Panc1 (cell line): Measurements from ENCODE around the gene GPHN. TPM values are rescaled to one million over a fixed set of nuclear protein-coding genes. Genes with fewer than 3 reads are reported as not detected.

Source experiments
- ATAC-seq: fragments of 200-7000 bp; cut with Tn5 transposase; 2 replicates; pipeline ENCODE4 v1.9.1; 2020; ENCODE audit warnings: mild to moderate bottlenecking, moderate library complexity
- BruUV-seq: library from RNA; stranded (reverse); fragments of 400-500 nt; replicated peaks from 2 replicates; lab custom pipeline; 2021; lab: Mats Ljungman, UMichigan
- CTCF ChIA-PET: fragments of 300-600 bp; sonication (Branson Sonifier 250); formaldehyde crosslinking; loops from one replicate; lab custom pipeline; 2022; ENCODE audit warnings: antibody characterized with exemption; lab: Charles Lee
- POLR2A ChIA-PET: fragments of 300-600 bp; sonication (Branson Sonifier 250); formaldehyde crosslinking; loops from one replicate; lab custom pipeline; 2022; ENCODE audit warnings: antibody characterized with exemption; lab: Charles Lee
- DNase-seq: peaks from one replicate; pipeline ENCODE4 v3.0.0-alpha.2; 2010; ENCODE audit warnings: low read depth, low spot score
- H3K27ac ChIP-seq: 2 replicates; pipeline ENCODE4 v1.5.1; 2011; ENCODE audit warnings: mild to moderate bottlenecking, low read length, inconsistent platforms
- H3K27me3 ChIP-seq: fragments of 200-500 bp; sonication (Bioruptor generic); 2 replicates; pipeline ENCODE4 v1.6.0; 2014; ENCODE audit warnings: low read length, inconsistent platforms; ENCODE audit not compliant: control insufficient read depth, insufficient read depth
- H3K36me3 ChIP-seq: fragments of 200-500 bp; sonication (Bioruptor generic); 2 replicates; pipeline ENCODE4 v1.5.1; 2014; ENCODE audit warnings: inconsistent platforms, mild to moderate bottlenecking, low read length, moderate library complexity; ENCODE audit not compliant: control insufficient read depth, insufficient read depth
- H3K4me1 ChIP-seq: 2 replicates; pipeline ENCODE4 v1.5.1; 2011; ENCODE audit warnings: inconsistent platforms, mild to moderate bottlenecking, low read length, moderate library complexity; ENCODE audit not compliant: control insufficient read depth, insufficient read depth
- H3K4me3 ChIP-seq, 2 experiments: 2 replicates each; pipeline ENCODE4 v1.5.1; 2011 to 2012; ENCODE audit warnings: low read depth in 2 of 2, low read length in 2 of 2, mild to moderate bottlenecking in 2 of 2, inconsistent platforms in 1 of 2, moderate library complexity in 1 of 2
- H3K9me3 ChIP-seq: fragments of 200-500 bp; sonication (Bioruptor generic); 2 replicates; pipeline ENCODE4 v1.5.1; 2014; ENCODE audit warnings: low read depth, mild to moderate bottlenecking, inconsistent platforms, low read length, moderate library complexity; ENCODE audit not compliant: control insufficient read depth, insufficient read depth
- POLR2AphosphoS5 ChIP-seq: IDR thresholded peaks from 2 replicates; pipeline ENCODE4 v1.6.1; 2012; ENCODE audit warnings: mild to moderate bottlenecking, low read depth, low read length, moderate library complexity
- REST ChIP-seq, 2 experiments: IDR thresholded peaks; 2 replicates each; pipeline ENCODE4 v1.6.1; 2011 to 2012; ENCODE audit warnings: low read depth in 2 of 2, control low read depth in 1 of 2, low read length in 1 of 2, mild to moderate bottlenecking in 1 of 2, moderate library complexity in 1 of 2; ENCODE audit not compliant: insufficient read depth in 1 of 2
- SIN3A ChIP-seq: IDR thresholded peaks from 2 replicates; pipeline ENCODE4 v1.6.1; 2012; ENCODE audit warnings: low read depth, mild to moderate bottlenecking, low read length, moderate library complexity, borderline replicate concordance; ENCODE audit not compliant: insufficient read depth
- TCF7L2 ChIP-seq: IDR thresholded peaks from 2 replicates; pipeline ENCODE4 v1.6.1; 2011; ENCODE audit warnings: mild to moderate bottlenecking, low read depth, low read length, inconsistent platforms
- in situ Hi-C: cut with HindIII; loops from 2 replicates; pipeline ENCODE4 v1.10.0; 2016; ENCODE audit warnings: low sequenced_read_pairs, low pct_unique_long_range_greater_than_20kb
- intact Hi-C: fragments of 100-400 bp; cut with micrococcal nuclease; formaldehyde crosslinking; loops from one replicate; pipeline ENCODE4 v1.10.0; 2022; ENCODE audit not compliant: unreplicated experiment
- total RNA-seq: library from RNA; stranded (reverse); gene quantifications from one replicate; pipeline ENCODE4 v1.2.1, GENCODE V29; 2021; ENCODE audit not compliant: unreplicated experiment
- TF ChIP-seq, protein P1 (sequence below): fragments of 450-650 bp; IDR thresholded peaks from 2 replicates; pipeline ENCODE4 v1.5.1; 2017; ENCODE audit warnings: mild to moderate bottlenecking

Gene GPHN
- total RNA-seq, 1 experiment from 2014 or later: 26.6 TPM

GRCh38 chr14:66884149-66884548 is 376.2 kb downstream of the GPHN start:
- Histone ChIP-seq H3K4me1 (no peaks in the 10 kb centered on the region), H3K36me3 (no peaks in the 10 kb centered on the region; the same call in 1 of the 2 replicates), H3K4me3 (no peak overlapping the region), H3K9me3 (no peaks in the 10 kb centered on the region; the same call in 1 of the 2 replicates), H3K27ac (no peak overlapping the region), H3K27me3 (no peaks in the 10 kb centered on the region)
- no TSS peak for BruUV-seq
- CTCF ChIA-PET: no interaction called here
- intact Hi-C loops (no loop called here), in situ Hi-C loops (no loop called here)
- DNase-seq (no peak), ATAC-seq (no peak)
- TF ChIP-seq POLR2AphosphoS5 (no peak), SIN3A (no peak), REST (IDR thresholded peaks at IDR 0.05; ENCODE audit: insufficient read depth in 1 of 2, low read depth in 2 of 2, low read length in 1 of 2) (no peak), TCF7L2 (no peak)
- TF ChIP-seq, protein P1, sequence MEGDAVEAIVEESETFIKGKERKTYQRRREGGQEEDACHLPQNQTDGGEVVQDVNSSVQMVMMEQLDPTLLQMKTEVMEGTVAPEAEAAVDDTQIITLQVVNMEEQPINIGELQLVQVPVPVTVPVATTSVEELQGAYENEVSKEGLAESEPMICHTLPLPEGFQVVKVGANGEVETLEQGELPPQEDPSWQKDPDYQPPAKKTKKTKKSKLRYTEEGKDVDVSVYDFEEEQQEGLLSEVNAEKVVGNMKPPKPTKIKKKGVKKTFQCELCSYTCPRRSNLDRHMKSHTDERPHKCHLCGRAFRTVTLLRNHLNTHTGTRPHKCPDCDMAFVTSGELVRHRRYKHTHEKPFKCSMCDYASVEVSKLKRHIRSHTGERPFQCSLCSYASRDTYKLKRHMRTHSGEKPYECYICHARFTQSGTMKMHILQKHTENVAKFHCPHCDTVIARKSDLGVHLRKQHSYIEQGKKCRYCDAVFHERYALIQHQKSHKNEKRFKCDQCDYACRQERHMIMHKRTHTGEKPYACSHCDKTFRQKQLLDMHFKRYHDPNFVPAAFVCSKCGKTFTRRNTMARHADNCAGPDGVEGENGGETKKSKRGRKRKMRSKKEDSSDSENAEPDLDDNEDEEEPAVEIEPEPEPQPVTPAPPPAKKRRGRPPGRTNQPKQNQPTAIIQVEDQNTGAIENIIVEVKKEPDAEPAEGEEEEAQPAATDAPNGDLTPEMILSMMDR: no peak
- POLR2A ChIA-PET: no interaction called here

GRCh38 chr14:66900719-66901118 is 392.8 kb downstream of the GPHN start:
- H3K36me3 ChIP-seq: no peaks in the 10 kb centered on the region
- H3K9me3 ChIP-seq: no peaks in the 10 kb centered on the region
- no TSS peak for BruUV-seq
- no peak for DNase-seq
- TF ChIP-seq, protein P1: no peak
- no peak for TF ChIP-seq REST (IDR thresholded peaks at IDR 0.05; ENCODE audit: insufficient read depth in 1 of 2, low read depth in 2 of 2, low read length in 1 of 2)
- POLR2A ChIA-PET: no interaction called here
- in situ Hi-C loops: no loop called here
- CTCF ChIA-PET: no interaction called here
- no peak for ATAC-seq
- intact Hi-C loops: no loop called here
- no peak overlapping the region for H3K27ac ChIP-seq
- H3K27me3 ChIP-seq: no peaks in the 10 kb centered on the region
- no peak overlapping the region for H3K4me3 ChIP-seq
- no peaks in the 10 kb centered on the region for H3K4me1 ChIP-seq
